GM21825 (cell line): ENCODE results near the gene CACUL1.

Experiments
- ATAC-seq: cut with Tn5 transposase; IDR thresholded peaks from one replicate; pipeline ENCODE4 v1.9.1; 2021; ENCODE audit warnings: mild to moderate bottlenecking, moderate library complexity; ENCODE audit not compliant: unreplicated experiment

Gene CACUL1

GRCh38 chr10:118735294-118735693, 19.5 kb downstream of the CACUL1 start:
- ATAC-seq: no peak

- ATAC-seq: no peak
Measured at GRCh38 chr10:118734475-118734874, 20.3 kb downstream of the CACUL1 start.

- no peak for ATAC-seq
Measured at GRCh38 chr10:118732245-118733165, 22.3 kb downstream of the CACUL1 start.

- no peak for ATAC-seq
Measured at GRCh38 chr10:118730756-118731456, 23.9 kb downstream of the CACUL1 start.

GRCh38 chr10:118729641-118730258, 25.0 kb downstream of the CACUL1 start:
- ATAC-seq: peak; percentile 87

- ATAC-seq: no peak
Measured at GRCh38 chr10:118729200-118729599, 25.6 kb downstream of the CACUL1 start.

GRCh38 chr10:118725886-118726500, 28.8 kb downstream of the CACUL1 start:
- no peak for ATAC-seq

- ATAC-seq: no peak
Measured at GRCh38 chr10:118723466-118723865, 31.3 kb downstream of the CACUL1 start.

- no peak for ATAC-seq
Measured at GRCh38 chr10:118721539-118721876, 33.3 kb downstream of the CACUL1 start.

GRCh38 chr10:118720685-118721538, 33.9 kb downstream of the CACUL1 start:
- ATAC-seq: no peak

GRCh38 chr10:118714366-118714765, 40.4 kb downstream of the CACUL1 start:
- no peak for ATAC-seq

GRCh38 chr10:118712930-118713634, 41.7 kb downstream of the CACUL1 start:
- no peak for ATAC-seq

- ATAC-seq: no peak
Measured at GRCh38 chr10:118712080-118712479, 42.7 kb downstream of the CACUL1 start.

- ATAC-seq: no peak
Measured at GRCh38 chr10:118710487-118710886, 44.3 kb downstream of the CACUL1 start.

- no peak for ATAC-seq
Measured at GRCh38 chr10:118708571-118708970, 46.2 kb downstream of the CACUL1 start.

GRCh38 chr10:118704711-118705110, 50.1 kb downstream of the CACUL1 start:
- ATAC-seq: no peak

GRCh38 chr10:118701529-118702323, 53.0 kb downstream of the CACUL1 start:
- no peak for ATAC-seq

- peak; percentile 98 for ATAC-seq
Measured at GRCh38 chr10:118698421-118698820, 56.3 kb downstream of the CACUL1 start.

GRCh38 chr10:118694848-118695247, 59.9 kb downstream of the CACUL1 start:
- ATAC-seq: no peak
